Fibroblast of villous mesenchyme (primary cell): ENCODE measurements around the gene MED13L. TPM values are rescaled to one million over a fixed set of nuclear protein-coding genes. Genes with fewer than 3 reads are reported as not detected.

Experiments
- DNase-seq: peaks from one replicate; pipeline ENCODE4 v3.0.0-alpha.2; 2010; ENCODE audit warnings: low read depth
- H3K4me3 ChIP-seq: 2 replicates; pipeline ENCODE4 v1.5.1; 2011; ENCODE audit warnings: low read depth, mild to moderate bottlenecking, low read length
- total RNA-seq: library from RNA; depleted of rRNA; stranded (reverse); fragments of >200 nt; gene quantifications from 2 replicates; pipeline ENCODE4 v1.2.3, GENCODE V29; 2012
- TF ChIP-seq, protein P1 (sequence below): IDR thresholded peaks from 2 replicates; pipeline ENCODE4 v1.5.1; 2012; ENCODE audit warnings: low read depth, mild to moderate bottlenecking, low read length; ENCODE audit not compliant: insufficient read depth

The MED13L gene
- total RNA-seq, 1 donor = 189 TPM

DNA sequence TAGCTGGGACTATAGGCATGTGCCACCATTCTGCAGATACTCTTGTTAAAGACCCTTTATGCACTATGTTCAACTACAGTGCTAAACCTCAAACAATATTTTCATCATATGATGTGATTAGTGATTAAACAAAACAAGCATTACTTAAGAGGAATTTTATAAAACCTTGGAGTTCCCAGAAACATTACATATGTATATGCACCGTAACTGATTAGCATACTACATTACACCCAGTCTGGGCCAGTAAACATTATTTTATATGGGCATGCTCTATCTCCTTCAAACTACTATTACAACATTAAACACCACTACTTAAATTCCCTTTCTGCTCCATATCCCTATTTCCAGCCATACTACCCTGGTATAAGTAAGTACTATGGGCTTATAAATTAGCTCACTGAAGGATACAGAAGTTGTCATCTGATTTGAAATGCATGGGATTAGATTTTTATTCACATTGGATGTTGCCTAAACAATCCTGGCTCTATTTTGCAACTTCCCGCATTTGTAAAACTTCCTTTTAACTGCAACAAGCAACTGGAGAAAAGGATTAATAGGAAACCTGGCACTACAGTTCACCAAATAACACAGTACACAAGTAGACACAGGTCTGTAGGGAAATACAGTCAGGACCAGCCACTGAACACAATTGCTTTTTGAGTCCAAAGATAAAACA lies 205.8 kb downstream of the MED13L start:
- no peak overlapping the region for H3K4me3 ChIP-seq
- TF ChIP-seq, protein P1, sequence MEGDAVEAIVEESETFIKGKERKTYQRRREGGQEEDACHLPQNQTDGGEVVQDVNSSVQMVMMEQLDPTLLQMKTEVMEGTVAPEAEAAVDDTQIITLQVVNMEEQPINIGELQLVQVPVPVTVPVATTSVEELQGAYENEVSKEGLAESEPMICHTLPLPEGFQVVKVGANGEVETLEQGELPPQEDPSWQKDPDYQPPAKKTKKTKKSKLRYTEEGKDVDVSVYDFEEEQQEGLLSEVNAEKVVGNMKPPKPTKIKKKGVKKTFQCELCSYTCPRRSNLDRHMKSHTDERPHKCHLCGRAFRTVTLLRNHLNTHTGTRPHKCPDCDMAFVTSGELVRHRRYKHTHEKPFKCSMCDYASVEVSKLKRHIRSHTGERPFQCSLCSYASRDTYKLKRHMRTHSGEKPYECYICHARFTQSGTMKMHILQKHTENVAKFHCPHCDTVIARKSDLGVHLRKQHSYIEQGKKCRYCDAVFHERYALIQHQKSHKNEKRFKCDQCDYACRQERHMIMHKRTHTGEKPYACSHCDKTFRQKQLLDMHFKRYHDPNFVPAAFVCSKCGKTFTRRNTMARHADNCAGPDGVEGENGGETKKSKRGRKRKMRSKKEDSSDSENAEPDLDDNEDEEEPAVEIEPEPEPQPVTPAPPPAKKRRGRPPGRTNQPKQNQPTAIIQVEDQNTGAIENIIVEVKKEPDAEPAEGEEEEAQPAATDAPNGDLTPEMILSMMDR = no peak
- DNase-seq = no peak

DNA sequence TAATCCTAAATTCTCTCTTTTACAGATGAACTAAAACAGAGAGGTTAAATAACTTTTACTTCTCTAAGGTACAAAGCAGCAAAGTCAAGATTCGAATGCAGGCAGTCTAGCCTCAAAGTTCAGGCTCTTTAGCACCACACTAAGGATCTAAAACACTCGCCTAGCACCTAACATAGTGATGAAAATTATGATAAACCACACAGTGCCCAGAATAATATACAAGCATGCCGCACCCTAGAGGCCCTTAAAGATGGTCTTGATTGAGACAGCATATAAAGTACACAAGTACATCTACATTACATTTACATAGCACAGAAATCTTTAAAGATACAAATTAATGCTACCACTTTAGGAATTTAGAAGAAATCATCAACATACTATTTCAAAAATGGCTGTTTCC lies 207.0 kb downstream of the MED13L start:
- TF ChIP-seq, protein P1 = no peak
- no peak for DNase-seq
- H3K4me3 ChIP-seq = no peak overlapping the region

DNA sequence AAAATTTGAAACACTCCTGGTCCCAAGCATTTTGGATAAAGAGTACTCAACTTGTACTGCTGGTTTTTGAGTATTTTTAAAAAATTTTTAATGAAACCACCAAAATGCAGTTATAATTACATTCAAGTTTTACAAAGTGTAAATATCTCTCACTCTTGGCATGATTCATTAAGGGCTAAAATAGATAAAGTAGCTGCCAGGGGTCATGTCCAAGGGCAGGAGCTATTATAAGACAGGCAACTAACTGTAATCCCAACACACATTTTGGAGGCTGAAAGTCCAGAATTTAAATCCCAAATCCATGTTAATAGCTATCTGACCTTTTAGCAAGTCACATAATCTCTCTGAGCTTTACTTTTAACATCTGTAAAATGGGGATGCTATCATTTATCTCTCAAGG lies 207.6 kb downstream of the MED13L start:
- DNase-seq = no peak
- H3K4me3 ChIP-seq = no peak overlapping the region
- TF ChIP-seq, protein P1 = no peak

DNA sequence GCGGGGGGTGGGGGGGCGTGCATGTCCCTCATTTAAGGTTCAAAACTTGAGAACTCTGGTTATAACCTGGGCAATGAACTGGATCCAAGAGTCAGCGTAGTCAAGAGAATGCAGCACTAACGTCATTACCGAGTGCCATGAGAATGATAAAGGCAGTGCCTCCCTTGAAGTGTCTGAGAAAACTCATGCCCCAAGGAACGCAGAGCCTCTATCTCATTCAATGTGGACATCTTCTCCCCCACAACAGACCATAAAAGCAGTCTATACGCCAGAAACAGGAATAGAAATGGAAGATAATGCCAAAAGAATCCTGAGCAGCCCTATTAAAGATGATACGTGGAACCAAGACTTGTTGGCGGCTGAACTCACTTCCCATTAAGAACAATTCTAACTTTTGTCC lies 208.6 kb downstream of the MED13L start:
- no peak overlapping the region for H3K4me3 ChIP-seq
- TF ChIP-seq, protein P1 = no peak
- DNase-seq = no peak

DNA sequence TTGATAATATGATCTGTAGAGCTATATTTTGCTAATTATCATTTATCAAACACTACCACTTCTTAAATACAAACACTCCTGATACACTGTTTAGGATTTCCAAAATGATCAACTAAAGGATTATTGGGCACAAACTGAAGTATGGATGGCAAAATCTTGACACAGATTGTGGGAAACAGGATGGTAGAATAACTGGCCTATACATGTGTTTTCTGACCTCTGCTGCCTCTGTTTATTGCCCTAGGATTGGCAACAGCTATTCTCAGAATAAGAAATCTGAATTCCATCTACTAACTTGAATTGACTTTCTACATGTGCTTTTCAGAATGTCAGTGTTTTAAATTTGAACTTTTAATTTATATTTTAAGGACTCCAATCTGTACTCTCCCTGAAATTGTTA lies 209.1 kb downstream of the MED13L start:
- TF ChIP-seq, protein P1 = no peak
- H3K4me3 ChIP-seq = no peak overlapping the region
- no peak for DNase-seq

DNA sequence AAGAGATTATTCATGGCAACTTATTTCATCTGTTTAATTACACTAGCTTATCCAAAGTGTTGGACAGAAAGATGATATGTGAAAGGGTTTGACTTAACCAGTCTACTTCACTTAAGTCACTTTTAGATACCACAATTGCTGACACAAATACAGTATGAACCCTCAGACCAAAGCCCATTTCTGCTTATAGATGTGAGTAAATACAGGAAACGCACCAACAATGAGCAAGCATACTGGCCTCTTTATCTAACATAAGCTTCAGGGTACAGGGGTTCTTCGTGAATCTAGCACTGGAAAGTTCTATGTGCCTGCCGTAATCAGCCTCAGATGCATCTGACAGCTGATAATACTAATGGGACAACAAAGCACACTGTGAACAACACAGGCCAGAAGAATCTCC lies 209.6 kb downstream of the MED13L start:
- no peak overlapping the region for H3K4me3 ChIP-seq
- no peak for DNase-seq
- TF ChIP-seq, protein P1 = no peak
